Left lung (tissue), 10 donors: ENCODE data around the gene SRA1. TPM values are rescaled to one million over a fixed set of nuclear protein-coding genes. Genes with fewer than 3 reads are reported as not detected.

ENCODE experiments used
- ATAC-seq: fragments of 200-7000 bp; cut with Tn5 transposase; one replicate; pipeline ENCODE4 v1.9.1; 2020; ENCODE audit warnings: moderate library complexity
- DNase-seq, 4 donors: peaks; one replicate each; pipeline ENCODE4 v3.0.0-alpha.2; 2013 to 2020
- H3K27ac ChIP-seq, 2 donors: fragments of 200-600 bp; sonication (generic) in 1 of 2; one replicate each; pipeline versions ENCODE4 v1.5.0 to v1.8.0; 2020 to 2021
- H3K27me3 ChIP-seq, 2 donors: fragments of 200-600 bp; sonication (generic) in 1 of 2; one replicate each; pipeline versions ENCODE4 v1.5.0 to v1.8.0; 2020 to 2021
- H3K36me3 ChIP-seq, 2 donors: fragments of 200-600 bp; sonication (generic) in 1 of 2; one replicate each; pipeline versions ENCODE4 v1.5.0 to v1.8.0; 2020 to 2021
- H3K4me1 ChIP-seq, 2 donors: fragments of 200-600 bp; one replicate each; pipeline ENCODE4 v1.8.0; 2021
- H3K4me3 ChIP-seq, 2 donors: fragments of 200-600 bp; sonication (generic) in 1 of 2; one replicate each; pipeline versions ENCODE4 v1.5.0 to v1.8.0; 2020 to 2021; ENCODE audit warnings: mild to moderate bottlenecking in 1 of 2
- H3K9me3 ChIP-seq, 2 donors: fragments of 200-600 bp; sonication (generic) in 1 of 2; one replicate each; pipeline versions ENCODE4 v1.5.0 to v1.8.0; 2020 to 2021
- intact Hi-C, 2 donors: fragments of 100-400 bp; cut with DNase I; formaldehyde crosslinking; loops; one replicate each; pipeline versions ENCODE4 v1.11.2 to v1.14.2; 2022
- microRNA-seq, 2 donors: library from miRNA; unstranded; fragments of <30 nt; microRNA quantifications; one replicate each; pipeline ENCODE4, GENCODE V29; 2019
- polyA plus RNA-seq, 6 donors: library from polyadenylated mRNA; unstranded; fragments of 120-200 nt; gene quantifications; one replicate each; pipeline ENCODE4 v1.2.1, GENCODE V29; 2013; ENCODE audit not compliant: insufficient read length in 6 of 6
- total RNA-seq, 2 donors: library from RNA; stranded (reverse); fragmentation: NEBNext Ultra II Directional; extraction: Animal tissue kit (Norgen Biotek cat#: 25700); gene quantifications; one replicate each; pipeline ENCODE4 v1.2.1, GENCODE V29; 2021
- TF ChIP-seq, protein P1 (sequence below), 2 donors: fragments of 200-600 bp; sonication (generic) in 1 of 2; IDR thresholded peaks; one replicate each; pipeline versions ENCODE4 v1.5.0 to v1.8.0; 2021; ENCODE audit warnings: antibody characterized with exemption in 2 of 2
- donor health status: DM: no; HTN: yes; CAD: no.
- donor health status: DM: no; HTN: no; CAD: no.

SRA1 gene
- total and polyA plus RNA-seq, 8 donors, result 20.2 to 36.2 (median 23.6) TPM

DNA sequence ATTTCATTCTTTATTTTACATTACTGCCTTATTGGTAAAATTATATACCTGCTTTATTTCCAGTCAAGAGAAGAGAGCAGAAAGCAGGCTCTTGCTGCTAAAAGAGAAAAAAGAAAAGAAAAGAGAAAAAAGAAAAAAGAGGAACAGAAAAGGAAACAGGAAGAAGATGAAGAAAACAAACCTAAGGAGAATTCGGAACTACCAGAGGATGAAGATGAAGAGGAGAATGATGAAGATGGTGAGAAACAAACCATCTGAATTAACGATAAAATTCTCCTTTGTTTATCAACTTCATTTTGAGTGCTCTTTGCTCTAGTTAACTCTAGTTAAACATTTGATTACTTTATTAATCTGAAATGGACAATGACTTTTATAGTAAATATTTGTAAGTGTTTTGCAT, 33.3 kb downstream of the SRA1 start:
- TF ChIP-seq, protein P1, sequence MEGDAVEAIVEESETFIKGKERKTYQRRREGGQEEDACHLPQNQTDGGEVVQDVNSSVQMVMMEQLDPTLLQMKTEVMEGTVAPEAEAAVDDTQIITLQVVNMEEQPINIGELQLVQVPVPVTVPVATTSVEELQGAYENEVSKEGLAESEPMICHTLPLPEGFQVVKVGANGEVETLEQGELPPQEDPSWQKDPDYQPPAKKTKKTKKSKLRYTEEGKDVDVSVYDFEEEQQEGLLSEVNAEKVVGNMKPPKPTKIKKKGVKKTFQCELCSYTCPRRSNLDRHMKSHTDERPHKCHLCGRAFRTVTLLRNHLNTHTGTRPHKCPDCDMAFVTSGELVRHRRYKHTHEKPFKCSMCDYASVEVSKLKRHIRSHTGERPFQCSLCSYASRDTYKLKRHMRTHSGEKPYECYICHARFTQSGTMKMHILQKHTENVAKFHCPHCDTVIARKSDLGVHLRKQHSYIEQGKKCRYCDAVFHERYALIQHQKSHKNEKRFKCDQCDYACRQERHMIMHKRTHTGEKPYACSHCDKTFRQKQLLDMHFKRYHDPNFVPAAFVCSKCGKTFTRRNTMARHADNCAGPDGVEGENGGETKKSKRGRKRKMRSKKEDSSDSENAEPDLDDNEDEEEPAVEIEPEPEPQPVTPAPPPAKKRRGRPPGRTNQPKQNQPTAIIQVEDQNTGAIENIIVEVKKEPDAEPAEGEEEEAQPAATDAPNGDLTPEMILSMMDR (IDR thresholded peaks at IDR 0.05), result no peak
- H3K36me3 ChIP-seq, result peaks cover 0 to 70% of the 10 kb centered on the region in 2 donors
- H3K4me1 ChIP-seq, result no peaks in the 10 kb centered on the region
- peak overlapping the region in 1 of 2 donors; percentile 5 for H3K27ac ChIP-seq
- ATAC-seq (no peak), DNase-seq (no peak)
- no peaks in the 10 kb centered on the region for H3K9me3 ChIP-seq
- intact Hi-C loops, result no loop called here
- no peaks in the 10 kb centered on the region for H3K27me3 ChIP-seq
- H3K4me3 ChIP-seq, result no peak overlapping the region

DNA sequence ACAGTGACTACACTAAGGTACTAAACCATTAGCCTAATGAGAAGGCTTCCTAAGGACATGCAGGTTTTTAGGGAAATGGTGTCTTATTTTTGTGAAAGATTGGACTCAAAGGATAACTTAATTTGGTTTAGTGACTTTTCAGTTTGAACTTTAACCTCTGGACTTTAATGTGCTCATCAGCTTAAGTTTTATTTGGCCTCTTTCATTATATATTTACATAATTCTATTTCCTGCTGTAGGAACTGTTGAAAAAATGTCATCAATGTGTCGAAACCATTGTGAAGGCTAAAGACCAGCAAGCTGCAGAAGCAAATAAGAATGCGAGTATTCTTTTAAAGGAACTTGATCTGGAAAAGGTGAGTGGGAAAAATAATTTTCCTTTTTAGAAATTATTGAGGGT, 44.1 kb downstream of the SRA1 start:
- ATAC-seq (no peak), DNase-seq (no peak)
- Histone ChIP-seq H3K27ac (no peak overlapping the region), H3K9me3 (no peaks in the 10 kb centered on the region), H3K27me3 (no peaks in the 10 kb centered on the region), H3K4me3 (no peak overlapping the region), H3K4me1 (no peaks in the 10 kb centered on the region), H3K36me3 (peaks cover 0 to 79% of the 10 kb centered on the region in 2 donors)
- TF ChIP-seq, protein P1 (IDR thresholded peaks at IDR 0.05), result no peak
- intact Hi-C loops, result no loop called here

DNA sequence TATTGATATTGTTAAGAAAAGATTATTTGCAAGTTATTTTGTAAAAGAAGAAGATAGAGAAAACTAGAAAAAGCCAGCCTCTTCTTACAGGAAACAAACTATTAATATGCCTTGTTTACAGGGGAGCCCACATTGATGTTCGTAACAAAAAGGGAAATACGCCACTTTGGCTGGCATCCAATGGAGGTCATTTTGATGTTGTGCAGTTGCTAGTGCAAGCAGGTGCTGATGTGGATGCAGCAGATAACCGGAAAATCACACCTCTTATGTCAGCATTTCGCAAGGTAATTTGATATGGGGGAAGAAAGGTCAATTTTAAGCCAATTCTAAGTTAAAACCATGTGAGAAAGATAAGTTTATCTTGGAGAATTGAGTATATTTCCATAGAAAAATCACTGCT, 47.4 kb downstream of the SRA1 start:
- Histone ChIP-seq H3K9me3 (no peaks in the 10 kb centered on the region), H3K27me3 (no peaks in the 10 kb centered on the region), H3K27ac (no peak overlapping the region), H3K36me3 (peaks cover 1 to 99% of the 10 kb centered on the region in 2 donors), H3K4me1 (no peaks in the 10 kb centered on the region), H3K4me3 (no peak overlapping the region)
- TF ChIP-seq, protein P1 (IDR thresholded peaks at IDR 0.05), result no peak
- DNase-seq (peak in 1 of 4 donors; percentile 10), ATAC-seq (no peak)
- intact Hi-C loops, result no loop called here

DNA sequence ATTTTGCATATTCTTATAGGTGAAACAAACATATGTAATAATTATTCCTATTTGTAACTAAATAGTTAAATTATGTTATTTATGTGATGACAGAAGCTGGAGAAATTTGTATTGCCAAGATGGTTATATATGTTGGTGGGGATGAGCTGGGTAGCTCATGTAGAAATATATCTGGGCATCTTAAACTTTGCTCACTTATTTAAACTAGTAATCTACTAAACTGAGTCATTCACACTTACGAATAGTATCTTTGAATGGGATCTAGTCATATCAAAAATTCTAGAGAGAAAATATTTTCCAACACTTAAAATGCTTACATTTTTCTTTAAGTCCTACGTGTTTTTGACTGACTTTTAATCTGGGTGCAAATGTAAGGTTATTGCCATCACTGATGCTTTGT, 54.4 kb downstream of the SRA1 start:
- Histone ChIP-seq H3K4me1 (peaks cover 0 to 4% of the 10 kb centered on the region in 2 donors), H3K4me3 (no peak overlapping the region), H3K9me3 (no peaks in the 10 kb centered on the region), H3K27ac (no peak overlapping the region), H3K36me3 (peaks cover 5 to 62% of the 10 kb centered on the region in 2 donors), H3K27me3 (no peaks in the 10 kb centered on the region)
- no peak for DNase-seq
- intact Hi-C loops, result no loop called here
- TF ChIP-seq, protein P1 (IDR thresholded peaks at IDR 0.05), result no peak
- ATAC-seq, result no peak

Small RNA genes within 50 kb of the gene (microRNA-seq; reads per million reads assigned to microRNA genes)
- gene MIR6831, result 0 reads per million in 2 donors

Other genes starting within 250 kb of the SRA1 start
- gene HBEGF, start 210.9 kb downstream of the SRA1 start, total RNA-seq, result 10 to 100 TPM; 18.1 to 33.8 TPM
- gene HBEGF, start 210.9 kb downstream of the SRA1 start, polyA plus RNA-seq, result 10 to 100 TPM in 2 of 6 donors, 1 to 10 TPM in 4; 5.4 to 12.7 (median 7.6) TPM
- not detected for gene SLC4A9, start 197.3 kb downstream of the SRA1 start, total RNA-seq
- under 1 TPM in 4 of 6 donors, not detected in 2; 0.09 to 0.44 (median 0.11) TPM for gene SLC4A9, start 197.3 kb downstream of the SRA1 start, polyA plus RNA-seq
- gene ANKHD1, start 155.6 kb downstream of the SRA1 start, total RNA-seq, result 100 to 1,000 TPM; 104 to 136 TPM
- 100 to 1,000 TPM; 117 to 148 (median 136) TPM for gene ANKHD1, start 155.6 kb downstream of the SRA1 start, polyA plus RNA-seq
- 10 to 100 TPM; 10.6 to 16.8 TPM for gene EIF4EBP3, start 9.8 kb downstream of the SRA1 start, total RNA-seq
- 10 to 100 TPM; 10.2 to 13.2 (median 12.4) TPM for gene EIF4EBP3, start 9.8 kb downstream of the SRA1 start, polyA plus RNA-seq
- 10 to 100 TPM; 19.6 to 23.2 TPM for gene APBB3, start 7.1 kb upstream of the SRA1 start, total RNA-seq
- 10 to 100 TPM; 39.6 to 60.1 (median 50.6) TPM for gene APBB3, start 7.1 kb upstream of the SRA1 start, polyA plus RNA-seq
- gene SLC35A4, start 7.4 kb upstream of the SRA1 start, total RNA-seq, result 10 to 100 TPM; 78.6 to 82.8 TPM
- 10 to 100 TPM; 63.8 to 79.8 (median 73.9) TPM for gene SLC35A4, start 7.4 kb upstream of the SRA1 start, polyA plus RNA-seq
- gene CD14, start 75.7 kb upstream of the SRA1 start, total RNA-seq, result 100 to 1,000 TPM in 1 of 2 donors, 10 to 100 TPM in 1; 76.8 to 252 TPM
- 10 to 100 TPM; 11.1 to 21.1 (median 18.8) TPM for gene CD14, start 75.7 kb upstream of the SRA1 start, polyA plus RNA-seq
- 10 to 100 TPM in 1 of 2 donors, 1 to 10 TPM in 1; 7.6 to 12.8 TPM for gene TMCO6, start 82.0 kb upstream of the SRA1 start, total RNA-seq
- gene TMCO6, start 82.0 kb upstream of the SRA1 start, polyA plus RNA-seq, result 10 to 100 TPM; 18.7 to 23.1 (median 19.7) TPM
- 10 to 100 TPM; 50.2 to 62.8 TPM for gene NDUFA2, start 90.2 kb upstream of the SRA1 start, total RNA-seq
- 10 to 100 TPM; 56.3 to 68.2 (median 64.1) TPM for gene NDUFA2, start 90.2 kb upstream of the SRA1 start, polyA plus RNA-seq
- 10 to 100 TPM; 53.9 to 58.5 TPM for gene IK, start 90.4 kb upstream of the SRA1 start, total RNA-seq
- 100 to 1,000 TPM; 131 to 178 (median 164) TPM for gene IK, start 90.4 kb upstream of the SRA1 start, polyA plus RNA-seq
- 10 to 100 TPM; 21.0 to 26.5 TPM for gene WDR55, start 107.4 kb upstream of the SRA1 start, total RNA-seq
- gene WDR55, start 107.4 kb upstream of the SRA1 start, polyA plus RNA-seq, result 10 to 100 TPM; 17.8 to 24.0 (median 20.7) TPM
- under 1 TPM; 0.41 to 0.71 TPM for gene DND1, start 116.1 kb upstream of the SRA1 start, total RNA-seq
- 1 to 10 TPM in 2 of 6 donors, under 1 TPM in 2, not detected in 2; 0.36 to 1.3 (median 0.80) TPM for gene DND1, start 116.1 kb upstream of the SRA1 start, polyA plus RNA-seq
- gene HARS1, start 133.9 kb upstream of the SRA1 start, total RNA-seq, result 10 to 100 TPM; 36.2 to 50.4 TPM
- 10 to 100 TPM; 70.5 to 82.8 (median 74.3) TPM for gene HARS1, start 133.9 kb upstream of the SRA1 start, polyA plus RNA-seq
- gene HARS2, start 134.0 kb upstream of the SRA1 start, total RNA-seq, result 10 to 100 TPM; 23.4 to 25.2 TPM
- gene HARS2, start 134.0 kb upstream of the SRA1 start, polyA plus RNA-seq, result 10 to 100 TPM; 46.4 to 57.4 (median 51.2) TPM
- gene ZMAT2, start 143.0 kb upstream of the SRA1 start, total RNA-seq, result 10 to 100 TPM; 40.6 to 43.8 TPM
- gene ZMAT2, start 143.0 kb upstream of the SRA1 start, polyA plus RNA-seq, result 100 to 1,000 TPM in 5 of 6 donors, 10 to 100 TPM in 1; 97.8 to 133 (median 118) TPM
- not detected for gene PCDHA1, start 228.7 kb upstream of the SRA1 start, total RNA-seq
- under 1 TPM in 4 of 6 donors, not detected in 2; 0.06 to 0.14 (median 0.11) TPM for gene PCDHA1, start 228.7 kb upstream of the SRA1 start, polyA plus RNA-seq
- gene PCDHA2, start 237.4 kb upstream of the SRA1 start, total RNA-seq, result under 1 TPM; 0.18 to 0.52 TPM
- under 1 TPM; 0.15 to 0.46 (median 0.35) TPM for gene PCDHA2, start 237.4 kb upstream of the SRA1 start, polyA plus RNA-seq
- under 1 TPM; 0.50 to 0.73 TPM for gene PCDHA3, start 243.6 kb upstream of the SRA1 start, total RNA-seq
- gene PCDHA3, start 243.6 kb upstream of the SRA1 start, polyA plus RNA-seq, result under 1 TPM; 0.21 to 0.46 (median 0.40) TPM
- gene PCDHA4, start 249.6 kb upstream of the SRA1 start, total RNA-seq, result under 1 TPM; 0.65 to 0.79 TPM
- gene PCDHA4, start 249.6 kb upstream of the SRA1 start, polyA plus RNA-seq, result under 1 TPM; 0.20 to 0.70 (median 0.46) TPM